Keratinocyte (primary cell): ENCODE measurements around the gene SGCE. TPM values are rescaled to one million over a fixed set of nuclear protein-coding genes. Genes with fewer than 3 reads are reported as not detected.

ENCODE experiments used
- DNase-seq: peaks from one replicate; pipeline ENCODE4 v3.0.0-alpha.2; 2011; ENCODE audit warnings: low read depth, missing footprints, low spot score
- FAIRE-seq: peaks from 2 replicates; lab custom pipeline; 2011; peaks lifted over from hg19 to GRCh38; lab: Jason Lieb, UNC
- H2AFZ ChIP-seq: 2 replicates; pipeline ENCODE4 v1.6.0; 2012; ENCODE audit warnings: low read length, control low read depth, inconsistent platforms; ENCODE audit not compliant: control insufficient read depth
- H3K27ac ChIP-seq: 2 replicates; pipeline ENCODE4 v1.5.1; 2011; ENCODE audit warnings: low read length; ENCODE audit not compliant: control insufficient read depth, insufficient read depth
- H3K27me3 ChIP-seq: 3 replicates; pipeline ENCODE4 v1.6.0; 2011; ENCODE audit warnings: low read length; ENCODE audit not compliant: control insufficient read depth, insufficient read depth; ENCODE audit errors: extremely low read depth
- H3K36me3 ChIP-seq, 2 experiments: 2 replicates in 1 of 2; 3 replicates in 1 of 2; pipeline ENCODE4 v1.5.1; 2011; ENCODE audit warnings: low read length in 2 of 2, mild to moderate bottlenecking in 1 of 2; ENCODE audit not compliant: control insufficient read depth in 2 of 2, insufficient read depth in 2 of 2; ENCODE audit errors: extremely low read depth in 1 of 2
- H3K4me1 ChIP-seq: 3 replicates; pipeline ENCODE4 v1.5.1; 2011; ENCODE audit warnings: low read length; ENCODE audit not compliant: control insufficient read depth, insufficient read depth; ENCODE audit errors: extremely low read depth
- H3K4me2 ChIP-seq: 3 replicates; pipeline ENCODE4 v1.6.0; 2011; ENCODE audit warnings: low read depth, low read length; ENCODE audit not compliant: control insufficient read depth, insufficient read depth; ENCODE audit errors: extremely low read depth
- H3K4me3 ChIP-seq, 3 experiments: fragments of 200-600 bp in 1 of 3; sonication (generic) in 1 of 3; 2 replicates in 2 of 3; 3 replicates in 1 of 3; pipeline ENCODE4 v1.5.1; 2011 to 2016; ENCODE audit warnings: low read length in 3 of 3, mild to moderate bottlenecking in 3 of 3, control low read depth in 2 of 3, inconsistent platforms in 1 of 3, low read depth in 1 of 3, mixed read lengths in 1 of 3, mixed run types in 1 of 3, moderate library complexity in 1 of 3; ENCODE audit not compliant: control insufficient read depth in 2 of 3, insufficient read depth in 2 of 3; ENCODE audit errors: extremely low read depth in 1 of 3
- H3K79me2 ChIP-seq: 2 replicates; pipeline ENCODE4 v1.6.0; 2012; ENCODE audit warnings: low read length; ENCODE audit not compliant: control insufficient read depth, insufficient read depth
- H3K9ac ChIP-seq: 3 replicates; pipeline ENCODE4 v1.6.0; 2011; ENCODE audit warnings: low read length; ENCODE audit not compliant: control insufficient read depth, insufficient read depth; ENCODE audit errors: extremely low read depth
- H3K9me1 ChIP-seq: 3 replicates; pipeline ENCODE4 v1.6.0; 2011; ENCODE audit warnings: low read length; ENCODE audit not compliant: control insufficient read depth, insufficient read depth; ENCODE audit errors: extremely low read depth
- H3K9me3 ChIP-seq: 2 replicates; pipeline ENCODE4 v1.5.1; 2012; ENCODE audit warnings: low read depth, low read length; ENCODE audit not compliant: control insufficient read depth
- H4K20me1 ChIP-seq: 3 replicates; pipeline ENCODE4 v1.6.0; 2011; ENCODE audit warnings: low read length; ENCODE audit not compliant: control insufficient read depth, insufficient read depth; ENCODE audit errors: extremely low read depth
- CTCF ChIP-seq, 3 experiments: IDR thresholded peaks in 1 of 3; conservative IDR thresholded peaks in 1 of 3; optimal IDR thresholded peaks in 1 of 3; 2 replicates in 2 of 3; 3 replicates in 1 of 3; pipeline versions ENCODE3 to v1.5.1; 2011; ENCODE audit warnings: low read length in 3 of 3, mild to moderate bottlenecking in 3 of 3, moderate library complexity in 2 of 3, control low read depth in 1 of 3, inconsistent platforms in 1 of 3; ENCODE audit not compliant: insufficient read depth in 2 of 3; ENCODE audit errors: extremely low read depth in 1 of 3
- EZH2 ChIP-seq: IDR thresholded peaks from one replicate; pipeline ENCODE4 v1.6.1; 2012; ENCODE audit warnings: inconsistent platforms, mild to moderate bottlenecking, low read length, moderate library complexity
- dilution Hi-C: fragments of 300-500 bp; cut with MboI; formaldehyde crosslinking; loops from one replicate; pipeline ENCODE4 v1.7.0; 2020; ENCODE audit warnings: low sequenced_read_pairs; ENCODE audit not compliant: extremely low pct_ligation_motif_present
- polyA plus RNA-seq, 5 experiments: library from polyadenylated mRNA; depleted of rRNA in 3 of 5; stranded (reverse) in 3 of 5; stranded (forward) in 1 of 5; unstranded in 1 of 5; fragments of >200 nt; gene quantifications; 1 replicate in 1 of 5; 2 replicates in 3 of 5; 3 replicates in 1 of 5; pipeline versions ENCODE4 v1.2.1 to v1.2.3, GENCODE V29; 2011 to 2012; ENCODE audit warnings: missing spikeins in 2 of 5, low read depth in 1 of 5, low replicate concordance in 1 of 5

SGCE gene
- polyA plus RNA-seq, 1 donor (not counting 4 experiments of a cell fraction or from before 2014, with no cell fraction given) = 7.9 TPM

GRCh38 chr7:94602181-94602580 is 53.8 kb downstream of the SGCE start:
- no peaks in the 10 kb centered on the region for H3K27me3 ChIP-seq
- no peak for FAIRE-seq

GRCh38 chr7:94600267-94600666 is 55.7 kb downstream of the SGCE start:
- Histone ChIP-seq H3K79me2 (no peaks in the 10 kb centered on the region), H3K4me2 (no peak overlapping the region), H3K4me1 (no peaks in the 10 kb centered on the region), H3K9ac (no peak overlapping the region), H3K36me3 (no peaks in the 10 kb centered on the region), H3K4me3 (no peak overlapping the region), H2AFZ (no peak overlapping the region), H3K9me3 (no peaks in the 10 kb centered on the region), H4K20me1 (no peaks in the 10 kb centered on the region), H3K27me3 (no peaks in the 10 kb centered on the region), H3K27ac (no peak overlapping the region), H3K9me1 (no peaks in the 10 kb centered on the region)
- FAIRE-seq (no peak), DNase-seq (no peak)
- dilution Hi-C loops = no loop called here
- no peak for TF ChIP-seq CTCF (optimal IDR thresholded peaks at IDR 0.05 in 1 of 3, IDR thresholded peaks at IDR 0.05 in 1 of 3, conservative IDR thresholded peaks at IDR 0.05 in 1 of 3; ENCODE audit: extremely low read depth in 1 of 3, insufficient read depth in 2 of 3, low read length in 3 of 3)
- TF ChIP-seq EZH2 = no peak

More at GRCh38 chr7:94602181-94602580, 53.8 kb downstream of the SGCE start:
- Histone ChIP-seq H3K4me2 (no peak overlapping the region), H3K9me1 (no peaks in the 10 kb centered on the region), H4K20me1 (no peaks in the 10 kb centered on the region), H3K79me2 (no peaks in the 10 kb centered on the region), H3K27ac (no peak overlapping the region), H3K36me3 (no peaks in the 10 kb centered on the region), H2AFZ (no peak overlapping the region), H3K9ac (no peak overlapping the region), H3K9me3 (no peaks in the 10 kb centered on the region), H3K4me1 (no peaks in the 10 kb centered on the region), H3K4me3 (no peak overlapping the region)
- dilution Hi-C loops = no loop called here
- TF ChIP-seq EZH2 (no peak), CTCF (optimal IDR thresholded peaks at IDR 0.05 in 1 of 3, IDR thresholded peaks at IDR 0.05 in 1 of 3, conservative IDR thresholded peaks at IDR 0.05 in 1 of 3; ENCODE audit: extremely low read depth in 1 of 3, insufficient read depth in 2 of 3, low read length in 3 of 3) (no peak)
- no peak for DNase-seq
